HUES6 (cell line): ENCODE data around the gene ESPNL.
"Not testable (repeated sequence)": the region's sequence is repeated elsewhere in the genome, so short reads cannot be mapped to it uniquely, and the experiment has no call there.

Experiments
- H3K27ac ChIP-seq: 2 replicates; pipeline ENCODE4 v1.7.0; 2013; ENCODE audit warnings: low read depth, mild to moderate bottlenecking, low read length, inconsistent platforms
- H3K27me3 ChIP-seq: 2 replicates; pipeline ENCODE4 v1.6.1; 2013; ENCODE audit warnings: low read length; ENCODE audit not compliant: control insufficient read depth, insufficient read depth
- H3K36me3 ChIP-seq: 2 replicates; pipeline ENCODE4 v1.6.1; 2013; ENCODE audit warnings: low read length; ENCODE audit not compliant: control insufficient read depth, insufficient read depth
- H3K4me1 ChIP-seq: 2 replicates; pipeline ENCODE4 v1.6.1; 2013; ENCODE audit warnings: low read length; ENCODE audit not compliant: control insufficient read depth, insufficient read depth
- H3K4me3 ChIP-seq: 2 replicates; pipeline ENCODE4 v1.5.1; 2013; ENCODE audit warnings: low read depth, low read length
- H3K9ac ChIP-seq: one replicate; pipeline ENCODE4 v1.6.1; 2013; ENCODE audit warnings: mild to moderate bottlenecking, low read length
- H3K9me3 ChIP-seq: 2 replicates; pipeline ENCODE4 v1.6.1; 2013; ENCODE audit warnings: low read depth, low read length; ENCODE audit not compliant: control insufficient read depth, insufficient read depth

ESPNL gene

DNA sequence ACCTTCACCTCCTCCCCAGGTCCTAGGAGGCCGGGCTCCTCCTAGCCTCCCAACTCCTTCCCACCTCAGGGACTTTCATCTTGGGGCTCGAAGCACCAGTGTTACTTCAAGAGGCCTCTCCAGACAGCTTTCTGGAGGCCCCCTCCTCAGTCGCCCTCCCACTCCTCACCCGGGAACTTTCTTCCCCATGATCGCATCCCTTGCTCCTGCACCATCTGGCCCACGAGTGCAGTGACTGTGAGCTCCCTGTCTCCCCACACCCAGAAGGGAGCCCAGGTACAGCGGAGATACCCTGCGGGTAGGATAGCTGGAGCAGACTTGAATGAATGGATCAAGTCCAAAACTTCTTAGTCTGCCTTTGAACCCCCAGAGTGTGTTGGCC is 64.8 kb downstream of the ESPNL start:
- Histone ChIP-seq H3K9ac (no peak overlapping the region), H3K9me3 (no peaks in the 10 kb centered on the region), H3K4me1 (peaks cover 2% of the 10 kb centered on the region; the same call in 1 of the 2 replicates), H3K27me3 (peaks cover 60% of the 10 kb centered on the region), H3K4me3 (no peak overlapping the region), H3K27ac (no peak overlapping the region), H3K36me3 (peaks cover 16% of the 10 kb centered on the region)

DNA sequence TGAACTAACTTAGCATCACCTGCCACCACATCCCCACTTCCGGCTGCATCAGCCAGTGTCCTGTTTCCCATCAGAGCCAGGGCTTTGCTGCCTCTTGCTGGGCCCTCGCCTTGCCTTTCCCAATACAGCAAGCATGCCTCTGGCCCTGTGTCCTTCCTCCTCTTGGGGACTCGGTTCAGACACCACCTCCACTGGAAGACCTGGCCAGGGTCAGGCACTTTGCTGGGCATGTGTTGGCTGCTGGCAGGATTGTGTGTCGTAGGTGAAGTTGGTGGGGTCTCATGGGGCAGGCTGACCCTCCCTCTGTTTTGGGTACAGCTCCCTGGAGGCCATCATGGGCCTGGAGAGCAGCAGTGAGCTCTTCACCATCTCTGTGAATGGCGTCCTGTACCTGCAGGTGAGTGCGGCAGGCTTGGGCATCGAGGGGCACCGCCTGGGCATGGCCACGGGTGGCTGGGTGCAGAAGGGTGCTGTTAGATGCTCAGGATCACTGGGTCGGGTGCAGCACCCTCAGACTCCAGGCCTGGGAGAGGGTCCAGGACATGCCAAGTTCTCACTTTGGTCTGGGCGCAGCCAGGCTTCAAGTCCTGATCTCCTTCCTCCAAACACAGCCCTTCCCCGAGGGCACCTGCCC is 65.3 kb downstream of the ESPNL start:
- no peak overlapping the region for H3K4me3 ChIP-seq
- H3K4me1 ChIP-seq, result no peaks in the 10 kb centered on the region; the same call in 1 of the 2 replicates
- H3K9me3 ChIP-seq, result no peaks in the 10 kb centered on the region
- H3K27ac ChIP-seq, result no peak overlapping the region
- H3K36me3 ChIP-seq, result peaks cover 21% of the 10 kb centered on the region
- peaks cover 55% of the 10 kb centered on the region for H3K27me3 ChIP-seq
- no peak overlapping the region for H3K9ac ChIP-seq

DNA sequence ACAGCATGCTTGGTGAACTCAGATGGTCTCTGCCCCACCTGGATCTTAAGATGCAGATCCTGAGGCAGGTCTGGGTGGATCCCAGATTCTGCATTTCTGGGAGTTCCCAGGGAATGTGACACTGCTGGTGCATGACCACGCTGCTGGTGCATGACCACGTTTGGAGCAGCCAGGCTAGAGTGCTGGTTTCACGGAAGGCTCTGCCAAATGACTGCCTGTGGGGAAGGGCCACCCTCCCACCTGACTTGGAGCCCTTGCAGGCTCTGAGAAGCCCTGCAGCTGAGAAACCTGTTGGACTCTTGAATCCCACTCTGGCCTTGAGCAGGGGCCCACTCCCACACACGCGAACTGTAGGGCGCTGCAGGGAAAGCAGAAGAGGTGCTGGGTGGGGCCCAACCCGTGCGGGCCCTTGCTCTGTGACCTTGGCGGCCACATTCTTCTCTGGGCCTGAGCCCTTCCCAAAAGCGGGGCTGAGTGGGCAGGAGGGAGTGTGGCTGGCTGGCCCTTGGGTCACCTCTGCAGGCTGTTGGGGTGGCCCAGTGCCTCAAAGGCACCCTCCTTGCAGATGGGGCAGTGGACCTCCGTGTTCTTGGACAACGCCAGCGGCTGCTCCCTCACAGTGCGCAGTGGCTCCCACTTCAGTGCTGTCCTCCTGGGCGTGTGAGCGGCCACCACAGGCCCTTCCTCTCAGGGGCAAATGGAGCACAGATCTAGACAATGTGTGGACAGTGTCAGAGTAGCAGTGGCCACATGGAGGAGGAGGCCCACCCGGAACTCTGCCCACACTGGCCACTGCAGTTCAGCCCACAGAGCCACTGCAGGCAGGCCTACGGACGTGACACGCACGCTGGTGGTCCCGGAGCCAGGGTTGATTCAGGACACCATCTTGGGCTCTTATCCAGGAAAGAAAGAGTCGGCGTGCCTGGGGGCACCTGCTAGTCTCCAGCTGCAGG is 66.5 kb downstream of the ESPNL start:
- Histone ChIP-seq H3K9me3 (no peaks in the 10 kb centered on the region), H3K4me3 (no peak overlapping the region), H3K9ac (no peak overlapping the region), H3K27ac (no peak overlapping the region), H3K27me3 (peaks cover 42% of the 10 kb centered on the region), H3K4me1 (no peaks in the 10 kb centered on the region), H3K36me3 (peaks cover 29% of the 10 kb centered on the region)

DNA sequence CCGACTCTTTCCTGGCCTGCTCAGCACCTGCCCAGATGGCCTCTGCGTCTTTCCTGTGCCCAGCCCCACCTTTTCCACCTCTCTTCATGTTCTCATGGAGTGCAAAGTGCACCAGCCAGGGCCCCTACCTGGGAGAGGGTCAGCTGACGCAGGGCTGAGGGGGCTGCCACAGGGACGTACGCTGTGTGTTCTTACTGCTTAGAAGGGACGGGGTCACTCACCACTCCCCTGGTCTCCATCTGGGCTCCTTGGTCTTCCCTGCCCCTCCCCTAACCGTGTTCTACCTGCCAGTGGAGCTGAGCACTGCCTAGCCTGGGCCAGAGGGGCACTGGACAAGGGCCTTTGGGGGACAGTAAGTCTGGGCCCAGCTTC is 67.2 kb downstream of the ESPNL start:
- H3K4me3 ChIP-seq, result no peak overlapping the region
- no peak overlapping the region for H3K27ac ChIP-seq
- no peak overlapping the region for H3K9ac ChIP-seq
- H3K4me1 ChIP-seq, result no peaks in the 10 kb centered on the region
- H3K36me3 ChIP-seq, result peaks cover 34% of the 10 kb centered on the region
- H3K27me3 ChIP-seq, result peaks cover 35% of the 10 kb centered on the region
- H3K9me3 ChIP-seq, result no peaks in the 10 kb centered on the region

DNA sequence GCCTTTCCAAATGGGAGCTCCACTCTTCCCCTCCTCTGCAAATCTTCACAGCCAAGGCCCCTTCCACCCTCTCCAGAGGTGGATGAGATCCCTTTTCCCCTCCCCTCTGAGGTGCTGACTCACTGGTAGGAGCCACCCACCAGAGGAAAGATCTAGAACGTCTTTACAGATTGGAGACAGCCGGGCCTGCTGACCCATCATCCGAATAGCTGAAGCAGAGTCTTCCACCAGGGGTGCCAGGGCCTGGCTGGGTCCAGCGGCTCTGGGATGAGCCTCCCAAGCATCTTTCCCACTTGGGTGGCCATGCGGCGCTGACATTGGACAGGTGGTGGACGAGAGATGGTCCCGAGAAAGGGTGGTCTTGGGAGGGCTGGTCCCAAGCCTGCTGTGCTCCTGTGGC is 67.6 kb downstream of the ESPNL start:
- Histone ChIP-seq H3K9ac (no peak overlapping the region), H3K4me3 (no peak overlapping the region), H3K27me3 (peaks cover 31% of the 10 kb centered on the region), H3K9me3 (no peaks in the 10 kb centered on the region), H3K36me3 (peaks cover 38% of the 10 kb centered on the region), H3K4me1 (no peaks in the 10 kb centered on the region), H3K27ac (no peak overlapping the region)

DNA sequence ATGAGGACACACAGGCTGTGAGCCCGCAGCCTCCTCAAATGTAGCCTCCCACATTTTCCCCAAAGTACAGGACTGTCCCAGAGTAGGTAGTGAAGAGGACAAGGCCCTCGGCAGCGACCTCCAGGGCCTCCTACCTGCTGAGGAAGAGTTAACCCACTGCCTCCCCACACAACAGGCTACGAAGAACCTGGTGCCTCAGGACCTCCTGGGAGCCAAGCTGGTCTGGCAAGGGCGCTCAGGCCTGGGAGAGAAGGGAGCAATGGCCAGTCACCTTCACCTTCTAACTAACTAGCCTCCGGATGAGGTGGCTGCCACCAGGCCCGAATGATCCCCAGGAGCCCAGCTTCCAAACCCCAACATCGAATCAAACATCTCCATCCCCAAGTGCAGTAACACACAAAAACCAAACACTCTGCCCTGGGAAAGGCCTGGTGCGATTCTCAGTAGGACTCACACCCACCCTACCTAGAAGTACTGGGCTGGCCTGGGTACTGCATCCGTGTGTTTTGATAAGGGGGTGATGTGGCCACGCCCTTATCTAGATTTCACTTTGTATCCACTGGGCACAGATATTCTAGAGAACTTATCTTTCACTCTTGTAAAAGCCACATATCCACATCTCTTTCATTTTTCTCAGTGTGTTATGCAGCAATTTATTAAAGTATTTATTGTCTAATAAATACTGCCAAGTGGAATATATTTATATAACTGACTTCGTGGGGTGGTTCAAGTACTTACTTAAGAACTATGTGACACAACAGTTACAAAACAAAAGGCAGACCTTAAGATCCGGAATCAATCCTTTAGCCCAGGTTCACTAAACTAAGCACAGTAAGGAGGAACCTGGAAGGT is 68.3 kb downstream of the ESPNL start:
- no peaks in the 10 kb centered on the region for H3K4me1 ChIP-seq
- no peak overlapping the region for H3K4me3 ChIP-seq
- no peaks in the 10 kb centered on the region for H3K9me3 ChIP-seq
- H3K27ac ChIP-seq, result no peak overlapping the region
- H3K27me3 ChIP-seq, result peaks cover 25% of the 10 kb centered on the region
- H3K9ac ChIP-seq, result no peak overlapping the region
- peaks cover 45% of the 10 kb centered on the region for H3K36me3 ChIP-seq

DNA sequence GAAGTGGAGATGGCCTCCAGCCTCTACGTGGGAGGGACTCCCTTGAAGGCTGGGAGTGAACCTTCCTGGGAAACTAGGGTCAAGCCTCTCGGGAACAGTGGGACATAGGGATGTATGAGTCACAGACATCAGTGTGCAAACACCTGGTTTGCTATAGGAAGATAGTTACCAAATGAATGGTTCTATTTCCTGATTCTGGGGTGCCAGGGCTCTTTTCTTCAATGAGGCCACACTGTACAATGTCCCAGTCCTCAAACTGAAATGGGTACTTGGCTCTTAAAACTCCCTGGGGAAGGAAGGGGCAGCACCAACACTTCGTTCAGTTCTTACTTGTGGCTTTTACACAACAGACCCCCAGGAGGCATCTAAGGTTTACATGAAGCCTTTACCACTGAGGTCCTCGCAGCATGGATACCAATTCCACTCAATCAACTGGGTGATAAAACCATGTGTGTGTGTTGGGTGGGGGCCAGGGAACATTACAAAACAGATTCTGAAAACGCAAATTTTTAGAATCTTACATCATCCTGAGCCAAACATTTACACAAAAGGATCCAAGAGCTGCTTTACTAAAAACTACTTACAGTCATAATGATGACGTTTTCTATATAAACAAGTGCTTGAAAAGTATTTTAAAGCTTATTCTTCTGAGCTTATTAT is 69.0 kb downstream of the ESPNL start:
- Histone ChIP-seq H3K36me3 (peaks cover 52% of the 10 kb centered on the region), H3K27ac (no peak overlapping the region), H3K9ac (no peak overlapping the region), H3K9me3 (no peaks in the 10 kb centered on the region), H3K4me3 (no peak overlapping the region), H3K4me1 (no peaks in the 10 kb centered on the region), H3K27me3 (peaks cover 17% of the 10 kb centered on the region)

DNA sequence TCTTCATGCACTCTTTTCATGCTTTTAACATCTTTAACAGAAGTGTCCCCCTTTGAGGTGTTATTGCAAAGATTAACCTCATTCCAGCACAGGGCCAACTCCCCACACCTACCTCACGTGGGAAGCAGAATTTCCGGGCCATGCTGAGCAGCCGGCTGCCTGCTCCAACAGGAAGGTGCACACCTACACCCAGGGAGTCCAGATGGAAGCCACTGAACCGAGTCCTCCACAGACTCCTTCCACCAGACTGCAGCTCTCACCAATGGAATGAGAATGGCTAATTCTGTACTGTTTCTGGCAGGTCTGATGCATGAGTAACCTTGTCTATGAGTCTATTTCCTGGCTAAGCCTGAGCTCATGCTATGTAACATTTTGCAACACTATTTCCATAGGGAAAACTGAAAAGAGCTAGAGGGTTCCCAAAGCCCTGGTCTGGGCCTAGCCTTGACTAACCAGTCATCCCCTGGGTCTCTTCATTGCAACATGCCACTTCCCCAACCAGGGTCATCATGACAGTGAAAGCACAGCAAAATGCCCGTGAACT is 69.6 kb downstream of the ESPNL start:
- H3K36me3 ChIP-seq, result peaks cover 58% of the 10 kb centered on the region
- no peak overlapping the region for H3K4me3 ChIP-seq
- peaks cover 12% of the 10 kb centered on the region for H3K27me3 ChIP-seq
- no peaks in the 10 kb centered on the region for H3K4me1 ChIP-seq
- no peak overlapping the region for H3K9ac ChIP-seq
- no peak overlapping the region for H3K27ac ChIP-seq
- no peaks in the 10 kb centered on the region for H3K9me3 ChIP-seq

DNA sequence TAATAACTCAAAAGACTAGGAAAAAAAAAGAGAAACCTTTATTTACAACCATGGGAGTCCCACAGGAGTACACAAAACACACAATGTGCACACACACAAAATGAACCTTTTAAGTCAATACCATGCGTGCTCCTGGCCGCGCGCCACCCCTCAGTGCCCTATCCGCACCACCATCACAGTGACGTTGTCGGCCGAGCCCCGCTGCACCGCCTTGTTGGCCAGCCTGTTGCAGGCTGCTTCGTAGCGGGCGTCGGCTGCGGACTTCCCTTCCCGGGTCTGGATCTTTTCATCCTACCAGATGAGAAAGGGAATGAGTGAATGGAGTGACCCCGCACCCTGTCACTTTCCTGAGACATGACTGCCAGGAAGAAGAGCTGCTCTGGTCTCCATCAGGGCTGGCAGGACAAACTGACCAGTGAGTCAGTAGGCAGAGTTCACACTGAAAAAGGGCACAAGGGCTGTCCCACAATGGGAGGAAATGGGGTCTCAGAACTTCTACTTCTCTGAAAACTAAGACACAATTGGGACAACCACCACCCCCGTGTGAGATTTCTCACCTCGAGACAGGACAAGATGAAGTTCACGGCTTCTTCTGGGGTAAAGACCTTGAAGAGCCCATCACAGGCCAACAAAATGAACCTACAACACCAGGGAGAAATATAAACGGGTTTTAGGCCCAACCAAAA is 70.4 kb downstream of the ESPNL start:
- no peak overlapping the region for H3K4me3 ChIP-seq
- H3K27me3 ChIP-seq, result peaks cover 4% of the 10 kb centered on the region; the same call in 1 of the 2 replicates
- H3K36me3 ChIP-seq, result peaks cover 64% of the 10 kb centered on the region
- no peaks in the 10 kb centered on the region for H3K4me1 ChIP-seq
- H3K27ac ChIP-seq, result no peak overlapping the region
- H3K9me3 ChIP-seq, result no peaks in the 10 kb centered on the region
- H3K9ac ChIP-seq, result no peak overlapping the region

DNA sequence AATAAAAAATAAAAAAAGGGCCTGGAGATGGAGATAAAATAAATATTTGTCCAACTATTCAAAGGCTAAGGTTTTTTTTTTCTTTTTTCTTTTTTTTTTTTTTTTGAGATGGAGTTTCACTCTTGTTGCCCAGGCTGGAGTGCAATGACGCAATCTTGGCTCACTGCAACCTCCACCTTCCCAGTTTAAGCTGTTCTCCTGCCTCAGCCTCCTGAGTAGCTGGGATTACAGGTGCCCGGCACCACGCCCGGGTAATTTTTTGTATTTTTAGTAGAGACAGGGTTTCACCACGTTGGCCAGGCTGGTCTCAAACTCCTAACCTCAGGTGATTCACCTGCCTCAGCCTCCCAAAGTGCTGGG is 70.9 kb downstream of the ESPNL start:
- not testable (repeated sequence) for H3K4me3 ChIP-seq, H3K27ac ChIP-seq, H3K4me1 ChIP-seq, H3K9me3 ChIP-seq, H3K9ac ChIP-seq, H3K27me3 ChIP-seq
- peaks cover 64% of the 10 kb centered on the region for H3K36me3 ChIP-seq
